ENCODE results near the gene MC5R.
"Not testable (repeated sequence)": the region's sequence is repeated elsewhere in the genome, so short reads cannot be mapped to it uniquely, and the experiment has no call there.

Gene MC5R

DNA sequence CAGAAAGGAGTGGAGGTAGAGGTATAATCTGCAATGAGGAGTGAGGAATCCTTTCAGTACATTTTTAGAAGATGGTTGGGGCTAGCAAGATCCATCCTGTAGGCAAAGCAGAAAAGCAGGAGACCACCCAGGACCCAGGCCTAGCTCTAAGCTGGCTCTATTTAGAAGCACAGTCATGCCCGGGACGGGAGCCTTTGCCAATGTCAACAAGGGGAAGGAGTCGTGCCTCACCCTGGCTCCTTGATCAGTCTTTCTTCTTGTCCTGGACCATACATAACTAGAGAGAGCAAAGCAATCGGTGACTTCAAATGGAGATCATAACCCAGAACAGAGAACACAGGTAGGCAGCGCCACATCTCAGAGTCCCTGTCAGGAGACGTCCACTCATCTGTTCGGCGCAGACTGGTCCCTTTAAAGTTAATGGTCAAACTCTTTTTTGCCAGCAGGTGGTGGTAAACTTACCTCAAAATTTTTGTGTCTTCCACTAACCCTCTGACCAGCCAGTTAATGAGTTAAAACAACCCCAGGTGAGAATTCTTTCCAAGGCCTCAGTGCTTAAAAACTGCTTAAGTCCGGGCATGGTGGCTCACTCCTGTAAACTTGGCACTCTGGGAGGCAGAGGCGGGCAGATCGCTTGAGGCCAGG, 8.0 kb downstream of the MC5R start:
- H3K4me3 ChIP-seq (ENCODE audit: low read depth, low read length) = no peak overlapping the region
- H3K9me3 ChIP-seq = no peaks in the 10 kb centered on the region
- no peak for DNase-seq
- no peaks in the 10 kb centered on the region for H3K27me3 ChIP-seq
- no peaks in the 10 kb centered on the region for H3K36me3 ChIP-seq
- H3K4me1 ChIP-seq = no peaks in the 10 kb centered on the region
- TF ChIP-seq, protein P1, sequence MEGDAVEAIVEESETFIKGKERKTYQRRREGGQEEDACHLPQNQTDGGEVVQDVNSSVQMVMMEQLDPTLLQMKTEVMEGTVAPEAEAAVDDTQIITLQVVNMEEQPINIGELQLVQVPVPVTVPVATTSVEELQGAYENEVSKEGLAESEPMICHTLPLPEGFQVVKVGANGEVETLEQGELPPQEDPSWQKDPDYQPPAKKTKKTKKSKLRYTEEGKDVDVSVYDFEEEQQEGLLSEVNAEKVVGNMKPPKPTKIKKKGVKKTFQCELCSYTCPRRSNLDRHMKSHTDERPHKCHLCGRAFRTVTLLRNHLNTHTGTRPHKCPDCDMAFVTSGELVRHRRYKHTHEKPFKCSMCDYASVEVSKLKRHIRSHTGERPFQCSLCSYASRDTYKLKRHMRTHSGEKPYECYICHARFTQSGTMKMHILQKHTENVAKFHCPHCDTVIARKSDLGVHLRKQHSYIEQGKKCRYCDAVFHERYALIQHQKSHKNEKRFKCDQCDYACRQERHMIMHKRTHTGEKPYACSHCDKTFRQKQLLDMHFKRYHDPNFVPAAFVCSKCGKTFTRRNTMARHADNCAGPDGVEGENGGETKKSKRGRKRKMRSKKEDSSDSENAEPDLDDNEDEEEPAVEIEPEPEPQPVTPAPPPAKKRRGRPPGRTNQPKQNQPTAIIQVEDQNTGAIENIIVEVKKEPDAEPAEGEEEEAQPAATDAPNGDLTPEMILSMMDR (IDR thresholded peaks at IDR 0.05; ENCODE audit: low read depth, low read length) = 0 out of 2 replicates have a peak, but pooled peaks have one; percentile 11

GRCh38 chr18:13834496-13835015, 10.6 kb downstream of the MC5R start:
- H3K9me3 ChIP-seq = no peaks in the 10 kb centered on the region
- H3K27me3 ChIP-seq = no peaks in the 10 kb centered on the region
- DNase-seq = no peak
- H3K4me1 ChIP-seq = no peaks in the 10 kb centered on the region
- no peaks in the 10 kb centered on the region for H3K36me3 ChIP-seq
- TF ChIP-seq, protein P1 (IDR thresholded peaks at IDR 0.05; ENCODE audit: low read depth, low read length) = no peak
- H3K4me3 ChIP-seq (ENCODE audit: low read depth, low read length) = no peak overlapping the region

- TF ChIP-seq, protein P1 (IDR thresholded peaks at IDR 0.05; ENCODE audit: low read depth, low read length) = no peak
- Histone ChIP-seq H3K4me3 (ENCODE audit: low read depth, low read length) (no peak overlapping the region), H3K36me3 (no peaks in the 10 kb centered on the region), H3K9me3 (no peaks in the 10 kb centered on the region), H3K4me1 (no peaks in the 10 kb centered on the region), H3K27me3 (no peaks in the 10 kb centered on the region)
- no peak for DNase-seq
Measured at GRCh38 chr18:13835202-13835601, 11.3 kb downstream of the MC5R start.

- H3K9me3 ChIP-seq = no peaks in the 10 kb centered on the region
- H3K27me3 ChIP-seq = no peaks in the 10 kb centered on the region
- no peaks in the 10 kb centered on the region for H3K4me1 ChIP-seq
- TF ChIP-seq, protein P1 (IDR thresholded peaks at IDR 0.05; ENCODE audit: low read depth, low read length) = no peak
- H3K4me3 ChIP-seq (ENCODE audit: low read depth, low read length) = no peak overlapping the region
- no peaks in the 10 kb centered on the region for H3K36me3 ChIP-seq
- no peak for DNase-seq
Measured at GRCh38 chr18:13836559-13836958, 12.6 kb downstream of the MC5R start.

GRCh38 chr18:13849791-13850190, 25.8 kb downstream of the MC5R start:
- Histone ChIP-seq H3K9me3 (no peaks in the 10 kb centered on the region), H3K36me3 (no peaks in the 10 kb centered on the region), H3K4me3 (ENCODE audit: low read depth, low read length) (no peak overlapping the region), H3K4me1 (no peaks in the 10 kb centered on the region), H3K27me3 (no peaks in the 10 kb centered on the region)
- DNase-seq = no peak
- TF ChIP-seq, protein P1 (IDR thresholded peaks at IDR 0.05; ENCODE audit: low read depth, low read length) = no peak

GRCh38 chr18:13862898-13863297, 38.9 kb downstream of the MC5R start:
- not testable (repeated sequence) for H3K27me3 ChIP-seq; H3K36me3 ChIP-seq; DNase-seq; H3K9me3 ChIP-seq; H3K4me1 ChIP-seq; H3K4me3 ChIP-seq (ENCODE audit: low read depth, low read length)
